Measurements from ENCODE around the gene CHST12.
"Not testable (repeated sequence)": the region's sequence is repeated elsewhere in the genome, so short reads cannot be mapped to it uniquely, and the experiment has no call there.

The CHST12 gene

DNA sequence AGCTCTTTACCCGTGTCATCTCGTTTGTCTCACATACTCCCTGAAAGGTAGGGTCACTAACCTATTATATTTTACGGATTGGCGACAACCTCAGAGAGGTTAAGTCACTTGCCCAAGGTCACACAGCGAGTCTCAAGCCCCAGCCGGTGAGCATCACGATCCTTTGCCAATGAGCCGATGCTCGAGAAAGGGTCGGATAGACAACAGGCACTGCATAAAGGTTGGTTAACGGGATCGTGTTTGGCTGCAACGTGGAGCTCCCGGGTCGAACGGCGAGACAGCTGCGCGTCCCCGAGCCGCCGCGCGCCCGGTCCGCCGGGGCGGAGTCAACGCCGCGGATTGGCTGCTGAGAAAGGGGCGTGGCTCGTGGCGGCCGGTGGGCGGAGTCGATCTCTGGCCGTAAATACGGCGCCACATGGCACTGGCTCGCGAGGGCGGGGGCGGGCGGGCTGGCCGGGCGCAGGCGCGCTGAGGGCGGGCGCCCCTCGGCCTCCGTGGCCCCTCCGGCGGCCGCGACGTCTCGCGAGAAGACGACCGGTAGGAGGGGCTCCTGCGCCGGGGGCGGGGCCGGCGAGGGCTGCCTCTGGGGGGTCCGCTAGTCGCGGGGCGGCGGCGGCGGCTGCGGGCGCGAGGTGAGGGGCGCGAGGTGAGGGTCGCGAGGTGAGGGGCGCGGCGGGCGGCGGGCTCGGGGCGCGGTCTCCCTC lies at the start of gene CHST12:
Gene CHST12, plus strand, starts transcription at position 598 of the 704 bp plus-strand sequence. CDS start 29,029 bp downstream, outside the sequence.
- peak; percentile 95 for DNase-seq

DNA sequence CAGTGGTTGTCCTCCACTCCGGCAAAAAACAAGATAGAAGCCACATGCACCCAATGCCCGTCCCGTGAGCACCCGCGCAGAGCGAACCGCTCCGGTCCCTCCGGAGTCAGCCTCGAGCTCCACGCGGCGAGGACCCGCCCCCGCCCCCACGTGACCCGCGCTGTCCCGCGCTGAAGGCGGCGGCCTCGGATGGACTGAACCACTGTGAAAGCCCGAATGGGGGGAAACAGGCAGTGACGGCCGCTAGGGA lies 49.5 kb upstream of the CHST12 start:
- DNase-seq, result peak; percentile 95

DNA sequence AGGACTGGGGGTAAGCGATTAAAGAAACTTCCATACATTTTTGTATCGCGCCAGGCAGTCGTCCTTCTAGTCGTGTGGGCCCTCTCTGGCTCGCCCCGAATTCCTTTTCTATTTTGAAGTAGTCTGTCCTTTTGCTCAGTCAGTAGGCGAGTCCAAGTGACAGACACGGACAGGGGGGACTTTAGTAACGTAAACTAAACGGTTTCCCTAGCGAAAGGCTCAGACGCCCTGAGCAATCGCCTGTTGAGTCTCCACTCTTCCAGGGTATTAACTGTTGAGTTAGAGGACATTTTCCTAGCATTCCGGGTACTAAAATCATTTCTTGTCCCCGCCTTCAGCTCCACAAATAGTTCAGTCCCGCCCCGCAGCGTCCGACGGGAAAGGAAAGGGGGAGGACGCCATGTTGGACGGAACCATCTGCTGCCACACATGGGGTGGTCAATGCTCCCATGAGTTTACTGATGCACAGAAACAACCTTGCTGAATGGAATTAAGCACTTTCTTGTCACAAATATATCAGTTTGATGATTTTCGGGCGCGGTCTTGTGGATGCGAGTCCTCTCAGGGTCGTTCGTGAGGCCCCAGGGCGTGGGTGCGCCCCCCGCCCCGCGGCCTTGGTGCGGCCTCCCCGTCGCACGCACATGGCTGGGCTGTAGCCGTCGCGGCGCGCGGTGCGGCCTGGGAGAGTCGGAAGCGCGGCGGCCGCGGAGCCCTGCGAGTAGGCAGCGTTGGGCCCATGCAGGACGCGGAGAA lies 49.0 kb upstream of the CHST12 start, which contains the start of gene EIF3B:
Gene EIF3B, plus strand, starts transcription at position 642 of the 753 bp plus-strand sequence. Its CDS starts 95 bp downstream, at position 737.
- peak; percentile 93 for DNase-seq

DNA sequence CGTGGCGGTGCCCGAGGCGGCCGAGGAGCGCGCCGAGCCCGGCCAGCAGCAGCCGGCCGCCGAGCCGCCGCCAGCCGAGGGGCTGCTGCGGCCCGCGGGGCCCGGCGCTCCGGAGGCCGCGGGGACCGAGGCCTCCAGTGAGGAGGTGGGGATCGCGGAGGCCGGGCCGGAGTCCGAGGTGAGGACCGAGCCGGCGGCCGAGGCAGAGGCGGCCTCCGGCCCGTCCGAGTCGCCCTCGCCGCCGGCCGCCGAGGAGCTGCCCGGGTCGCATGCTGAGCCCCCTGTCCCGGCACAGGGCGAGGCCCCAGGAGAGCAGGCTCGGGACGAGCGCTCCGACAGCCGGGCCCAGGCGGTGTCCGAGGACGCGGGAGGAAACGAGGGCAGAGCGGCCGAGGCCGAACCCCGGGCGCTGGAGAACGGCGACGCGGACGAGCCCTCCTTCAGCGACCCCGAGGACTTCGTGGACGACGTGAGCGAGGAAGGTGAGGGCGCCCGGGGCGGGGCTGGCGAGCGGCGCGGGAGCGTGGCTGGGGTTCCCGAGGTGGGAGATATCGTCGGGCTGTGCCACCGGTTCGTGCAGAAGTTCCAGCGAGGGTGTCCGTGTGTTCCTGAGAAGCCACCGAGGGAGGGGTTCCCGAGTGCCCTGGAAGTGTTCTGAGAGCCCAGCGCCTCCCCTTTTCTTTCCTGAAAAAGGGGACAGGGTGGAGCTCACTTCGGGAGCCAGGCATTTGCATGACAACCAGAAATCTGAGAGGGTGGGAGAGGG lies 48.3 kb upstream of the CHST12 start:
- peak; percentile 71 for DNase-seq

DNA sequence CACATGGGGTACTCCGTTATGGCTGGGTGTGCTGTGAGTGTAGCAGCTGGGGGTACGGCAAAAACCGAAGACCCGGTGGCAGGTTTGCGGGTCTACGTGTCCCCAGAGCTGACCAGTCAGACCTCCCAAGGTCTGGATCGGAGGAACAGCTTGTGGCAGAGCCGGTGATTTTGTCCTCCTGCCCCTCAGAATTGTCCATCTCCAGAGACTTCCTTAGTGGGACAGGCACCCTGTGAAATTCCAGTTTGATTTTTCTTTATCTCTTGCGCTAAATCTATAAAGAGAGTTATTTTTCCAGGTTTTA lies 47.8 kb upstream of the CHST12 start:
- no peak for DNase-seq

GRCh38 chr7:2357165-2357564 lies 46.2 kb upstream of the CHST12 start:
- no peak for DNase-seq

GRCh38 chr7:2357571-2357970 lies 45.8 kb upstream of the CHST12 start:
- no peak for DNase-seq

GRCh38 chr7:2358968-2359527 lies 44.4 kb upstream of the CHST12 start:
- DNase-seq, result no peak

DNA sequence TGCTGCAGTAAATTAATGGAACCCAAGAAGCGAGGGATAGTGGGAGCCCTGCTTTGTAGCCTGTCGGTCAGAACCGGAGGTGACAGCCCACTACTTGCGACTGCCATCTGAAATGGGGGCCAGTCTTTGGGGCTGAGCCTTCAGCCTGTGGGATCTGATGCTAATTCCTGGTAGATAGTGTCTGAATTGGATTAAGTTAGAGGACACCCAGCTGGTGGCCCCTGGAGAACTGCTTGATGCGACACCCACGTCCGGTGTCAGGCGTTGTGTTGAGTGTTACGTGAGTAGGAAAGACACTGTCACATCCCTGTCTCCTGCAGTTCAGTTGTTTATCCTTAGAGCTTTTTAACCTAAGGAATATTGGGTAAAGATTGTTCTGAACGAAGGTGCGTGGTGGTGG lies 43.8 kb upstream of the CHST12 start:
- no peak for DNase-seq

GRCh38 chr7:2360796-2361195 lies 42.6 kb upstream of the CHST12 start:
- no peak for DNase-seq

DNA sequence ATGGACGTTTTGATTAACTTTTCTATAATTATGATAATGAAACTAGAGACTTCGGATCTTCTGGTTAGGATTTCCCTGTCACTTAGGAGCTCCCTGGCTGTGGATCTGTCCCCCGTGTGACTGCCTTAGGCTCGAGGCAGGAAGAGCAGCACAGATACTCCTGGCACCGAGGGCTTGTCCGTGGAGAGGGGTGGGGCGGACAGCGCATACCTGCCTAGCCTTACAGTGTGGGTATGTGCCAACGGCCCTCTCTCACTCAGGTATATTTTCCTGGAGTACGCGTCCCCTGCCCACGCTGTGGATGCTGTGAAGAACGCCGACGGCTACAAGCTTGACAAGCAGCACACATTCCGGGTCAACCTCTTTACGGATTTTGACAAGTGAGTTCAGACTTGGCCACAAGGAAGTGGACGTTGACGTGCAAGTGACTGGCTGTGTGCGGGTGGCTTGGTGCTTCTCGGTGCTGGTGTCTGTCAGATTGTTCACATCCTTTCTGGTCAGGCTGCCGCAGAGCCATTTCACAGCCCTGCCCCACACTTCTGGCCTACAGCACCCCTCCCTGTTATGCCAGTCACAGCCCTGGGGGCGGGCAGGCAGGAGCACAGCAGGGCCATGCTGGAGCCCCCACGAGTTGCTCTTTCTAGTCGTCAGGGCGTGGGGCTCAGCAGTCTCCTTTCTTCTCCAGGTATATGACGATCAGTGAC lies 40.9 kb upstream of the CHST12 start:
- DNase-seq, result no peak

- DNase-seq, result no peak
Observed at GRCh38 chr7:2369139-2369538, 34.3 kb upstream of the CHST12 start.

GRCh38 chr7:2371329-2371728 lies 32.1 kb upstream of the CHST12 start:
- no peak for DNase-seq

DNA sequence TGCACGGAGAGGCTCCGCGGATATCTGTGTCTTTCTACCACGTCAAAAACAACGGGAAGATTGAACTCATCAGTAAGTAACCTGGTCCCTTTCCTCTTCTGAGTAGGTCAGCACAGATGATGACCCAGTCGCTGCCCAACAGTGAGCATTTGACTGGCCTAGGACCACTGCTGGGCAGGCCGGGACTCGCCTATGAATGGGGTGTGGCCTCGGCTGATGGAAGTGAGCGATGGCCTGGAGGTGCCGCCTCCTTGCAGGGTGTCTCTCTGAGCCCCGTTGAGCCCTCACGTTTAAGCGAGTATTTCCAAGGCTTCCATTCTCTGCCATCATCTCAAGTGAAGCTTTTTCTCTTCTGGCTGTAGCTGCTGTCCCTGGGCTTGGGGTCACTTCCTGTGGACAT lies 30.7 kb upstream of the CHST12 start:
- DNase-seq, result no peak

- DNase-seq, result no peak
Observed at GRCh38 chr7:2373124-2373556, 30.3 kb upstream of the CHST12 start.

DNA sequence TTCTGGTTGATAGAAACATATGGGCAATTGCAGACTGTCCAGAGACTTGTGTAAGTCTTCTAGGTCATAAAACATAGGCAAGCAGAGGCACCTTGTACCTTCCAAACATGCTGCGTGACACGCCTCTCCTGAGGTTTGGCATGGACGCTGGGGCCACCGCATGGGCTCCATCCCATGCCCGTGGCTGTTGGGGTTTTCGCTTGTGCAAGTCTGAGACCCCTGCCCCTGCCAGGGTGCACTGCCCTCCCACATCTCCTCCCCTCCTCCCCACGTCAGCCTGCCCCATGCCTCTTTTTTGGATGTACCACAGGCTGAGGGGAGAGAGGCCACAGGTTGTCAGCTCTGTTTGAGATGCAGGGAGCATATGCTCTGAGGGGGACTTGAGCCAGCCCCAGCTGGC lies 29.8 kb upstream of the CHST12 start:
- DNase-seq, result no peak

DNA sequence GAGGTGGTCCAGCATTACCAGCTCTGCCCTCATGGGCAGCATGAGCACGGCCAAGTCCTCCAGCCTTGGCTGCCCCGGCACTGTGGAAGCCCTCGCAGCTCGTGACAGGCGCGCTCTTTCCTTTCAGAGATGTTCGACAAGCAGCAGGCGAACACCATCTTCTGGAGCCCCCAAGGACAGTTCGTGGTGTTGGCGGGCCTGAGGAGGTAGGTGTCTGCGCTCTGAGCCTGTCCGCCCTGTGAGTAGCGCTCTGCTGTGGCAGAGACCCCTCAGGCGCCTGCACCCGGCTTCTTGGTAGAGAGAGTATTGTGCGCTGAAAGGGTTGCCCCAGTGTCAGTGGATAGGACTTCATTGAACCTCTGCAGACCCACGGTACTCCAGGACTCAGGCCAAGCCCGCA lies 29.0 kb upstream of the CHST12 start:
- DNase-seq, result no peak

GRCh38 chr7:2374830-2375728 lies 28.3 kb upstream of the CHST12 start:
- no peak for DNase-seq

DNA sequence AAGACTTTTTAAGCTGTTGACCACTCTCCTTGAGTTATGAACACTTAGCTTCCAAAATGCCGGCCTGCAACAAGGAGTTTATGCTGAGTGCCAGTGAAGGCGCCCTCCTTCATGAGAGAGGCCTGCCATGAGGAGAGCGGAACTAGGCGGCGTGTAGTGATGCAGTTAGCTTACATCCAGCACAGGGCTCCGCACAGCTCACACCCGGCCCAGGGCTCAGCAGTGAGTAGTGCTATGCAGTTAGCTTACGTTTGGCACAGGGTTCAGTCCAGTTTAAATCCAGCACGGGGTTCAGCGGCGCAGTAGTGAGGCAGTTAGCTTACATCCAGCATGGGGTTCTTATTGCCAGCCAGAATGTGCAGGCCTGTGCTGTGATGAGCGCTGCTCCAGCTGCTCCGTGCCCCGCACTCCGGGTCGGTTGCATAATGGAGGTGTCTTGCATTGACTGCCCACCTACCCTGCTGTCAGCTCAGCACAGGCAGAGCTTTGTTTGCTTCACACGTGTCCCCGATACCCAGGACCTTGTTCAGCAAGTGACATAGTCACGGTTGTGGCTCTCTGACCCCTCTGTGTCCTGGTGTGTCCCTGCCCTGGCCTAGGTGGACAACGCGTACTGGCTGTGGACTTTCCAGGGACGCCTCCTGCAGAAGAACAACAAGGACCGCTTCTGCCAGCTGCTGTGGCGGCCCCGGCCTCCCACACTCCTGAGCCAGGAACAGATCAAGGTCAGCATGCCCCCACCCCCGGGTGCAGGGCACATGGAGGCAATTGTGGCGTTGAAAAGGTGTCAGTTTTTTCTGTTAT lies 26.9 kb upstream of the CHST12 start:
- no peak for DNase-seq

- DNase-seq, result not testable (repeated sequence)
Observed at GRCh38 chr7:2377492-2377891, 25.9 kb upstream of the CHST12 start.

DNA sequence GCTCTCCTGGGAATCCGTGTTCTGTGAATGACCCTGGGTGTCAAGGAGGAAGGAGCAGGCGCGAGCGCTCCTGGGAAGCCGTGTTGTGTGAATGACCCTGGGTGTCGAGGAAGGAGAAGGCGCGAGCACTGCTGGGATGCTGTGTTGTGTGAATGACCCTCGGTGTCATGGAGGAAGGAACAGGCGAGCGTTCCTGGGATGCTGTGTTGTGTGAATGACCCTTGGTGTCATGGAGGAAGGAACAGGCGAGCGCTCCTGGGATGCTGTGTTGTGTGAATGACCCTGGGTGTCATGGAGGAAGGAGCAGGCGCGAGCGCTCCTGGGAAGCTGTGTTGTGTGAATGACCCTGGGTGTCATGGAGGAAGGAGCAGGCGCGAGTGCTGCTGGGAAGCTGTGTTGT lies 25.3 kb upstream of the CHST12 start:
- not testable (repeated sequence) for DNase-seq
